OCI-LY7 (cell line): ENCODE data around the gene SAMD10. TPM values are rescaled to one million over a fixed set of nuclear protein-coding genes. Genes with fewer than 3 reads are reported as not detected.
A peak's percentile ranks its signal among the peaks of the same experiment; 100 is the strongest.

Experiments used
- BruUV-seq: library from RNA; stranded (reverse); fragments of 400-500 nt; replicated peaks from 2 replicates; lab custom pipeline; 2021; lab: Mats Ljungman, UMichigan
- CTCF ChIA-PET: fragments of 300-600 bp; sonication (Branson Sonifier 250); formaldehyde crosslinking; loops from one replicate; lab custom pipeline; 2022; ENCODE audit warnings: antibody characterized with exemption; ENCODE audit not compliant: unreplicated experiment; lab: Charles Lee
- POLR2A ChIA-PET: fragments of 300-600 bp; sonication (Branson Sonifier 250); formaldehyde crosslinking; loops from one replicate; lab custom pipeline; 2022; ENCODE audit warnings: antibody characterized with exemption; lab: Charles Lee
- DNase-seq: peaks from one replicate; pipeline ENCODE4 v3.0.0-alpha.2; 2015; ENCODE audit warnings: low spot score
- H2AFZ ChIP-seq: fragments of 200-600 bp; sonication (generic), shearing (Covaris generic); 2 replicates; pipeline ENCODE4 v1.6.1; 2014; ENCODE audit warnings: mild to moderate bottlenecking, antibody characterized with exemption, low read length, moderate library complexity
- H3K27ac ChIP-seq: fragments of 200-600 bp; sonication (generic); 2 replicates; pipeline ENCODE4 v1.5.1; 2014; ENCODE audit warnings: mixed run types, low read depth, mild to moderate bottlenecking, moderate library complexity, low read length, inconsistent platforms; ENCODE audit not compliant: poor library complexity, severe bottlenecking
- H3K36me3 ChIP-seq: fragments of 200-600 bp; sonication (generic); 2 replicates; pipeline ENCODE4 v1.6.1; 2014; ENCODE audit warnings: mild to moderate bottlenecking, antibody characterized with exemption, low read length, moderate library complexity, mixed read lengths; ENCODE audit not compliant: insufficient read depth
- H3K4me1 ChIP-seq: fragments of 200-600 bp; sonication (generic); 2 replicates; pipeline ENCODE4 v1.5.1; 2014; ENCODE audit warnings: mild to moderate bottlenecking, low read length; ENCODE audit not compliant: insufficient read depth, poor library complexity, severe bottlenecking
- H3K4me2 ChIP-seq: fragments of 200-600 bp; sonication (generic); 2 replicates; pipeline ENCODE4 v1.6.1; 2014; ENCODE audit warnings: mild to moderate bottlenecking, low read length
- H3K4me3 ChIP-seq: fragments of 200-600 bp; sonication (generic); 2 replicates; pipeline ENCODE4 v1.5.1; 2014; ENCODE audit warnings: mild to moderate bottlenecking, low read depth, low read length; ENCODE audit not compliant: poor library complexity, severe bottlenecking
- H3K79me2 ChIP-seq: fragments of 200-600 bp; sonication (generic); 2 replicates; pipeline ENCODE4 v1.6.1; 2016; ENCODE audit warnings: low read depth, mild to moderate bottlenecking, low read length, moderate library complexity, mixed read lengths; ENCODE audit not compliant: insufficient read depth
- H3K9me2 ChIP-seq: fragments of 200-600 bp; sonication (generic); 2 replicates; pipeline ENCODE4 v1.6.1; 2016; ENCODE audit warnings: mild to moderate bottlenecking, low read length, mixed read lengths; ENCODE audit not compliant: insufficient read depth
- H3K9me3 ChIP-seq: fragments of 200-600 bp; sonication (generic); 2 replicates; pipeline ENCODE4 v1.6.1; 2014; ENCODE audit warnings: mild to moderate bottlenecking, mixed run types, low read length, mixed read lengths
- H4K20me1 ChIP-seq: fragments of 200-600 bp; sonication (generic); 2 replicates; pipeline ENCODE4 v1.6.1; 2014; ENCODE audit warnings: mild to moderate bottlenecking, antibody characterized with exemption, low read length, moderate library complexity, mixed read lengths; ENCODE audit not compliant: insufficient read depth
- EZH2phosphoT487 ChIP-seq: fragments of 200-600 bp; sonication (generic); IDR thresholded peaks from 2 replicates; pipeline ENCODE4 v1.6.1; 2018; ENCODE audit warnings: low read depth, borderline replicate concordance, mild to moderate bottlenecking, mixed run types, antibody characterized with exemption, low read length, moderate library complexity, mixed read lengths
- intact Hi-C: fragments of 100-400 bp; cut with micrococcal nuclease; formaldehyde crosslinking; loops from one replicate; pipeline ENCODE4 v1.10.0; 2022; ENCODE audit not compliant: unreplicated experiment
- total RNA-seq, 2 experiments: library from RNA; depleted of rRNA in 1 of 2; stranded (reverse); fragments of >200 nt in 1 of 2; shearing (Covaris generic) in 1 of 2; gene quantifications; 2 replicates each; pipeline ENCODE4 v1.2.3, GENCODE V29; 2014 to 2022
- TF ChIP-seq, protein P1 (sequence below): fragments of 200-600 bp; sonication (generic); conservative IDR thresholded peaks from 2 replicates; pipeline ENCODE4 v1.5.1; 2014; ENCODE audit warnings: mild to moderate bottlenecking, antibody characterized with exemption, low read length, moderate library complexity, mixed read lengths

SAMD10 gene
- total RNA-seq, 2 experiments from 2014 or later = 11.9 to 12.0 TPM

GRCh38 chr20:63935447-63935846, 44.0 kb downstream of the SAMD10 start:
- TF ChIP-seq, protein P1, sequence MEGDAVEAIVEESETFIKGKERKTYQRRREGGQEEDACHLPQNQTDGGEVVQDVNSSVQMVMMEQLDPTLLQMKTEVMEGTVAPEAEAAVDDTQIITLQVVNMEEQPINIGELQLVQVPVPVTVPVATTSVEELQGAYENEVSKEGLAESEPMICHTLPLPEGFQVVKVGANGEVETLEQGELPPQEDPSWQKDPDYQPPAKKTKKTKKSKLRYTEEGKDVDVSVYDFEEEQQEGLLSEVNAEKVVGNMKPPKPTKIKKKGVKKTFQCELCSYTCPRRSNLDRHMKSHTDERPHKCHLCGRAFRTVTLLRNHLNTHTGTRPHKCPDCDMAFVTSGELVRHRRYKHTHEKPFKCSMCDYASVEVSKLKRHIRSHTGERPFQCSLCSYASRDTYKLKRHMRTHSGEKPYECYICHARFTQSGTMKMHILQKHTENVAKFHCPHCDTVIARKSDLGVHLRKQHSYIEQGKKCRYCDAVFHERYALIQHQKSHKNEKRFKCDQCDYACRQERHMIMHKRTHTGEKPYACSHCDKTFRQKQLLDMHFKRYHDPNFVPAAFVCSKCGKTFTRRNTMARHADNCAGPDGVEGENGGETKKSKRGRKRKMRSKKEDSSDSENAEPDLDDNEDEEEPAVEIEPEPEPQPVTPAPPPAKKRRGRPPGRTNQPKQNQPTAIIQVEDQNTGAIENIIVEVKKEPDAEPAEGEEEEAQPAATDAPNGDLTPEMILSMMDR = no peak
- TF ChIP-seq EZH2phosphoT487 = no peak
- intact Hi-C loops = no loop called here
- H3K4me2 ChIP-seq = no peak overlapping the region
- no TSS peak for BruUV-seq
- CTCF ChIA-PET = no interaction called here
- H3K4me1 ChIP-seq = no peaks in the 10 kb centered on the region
- no peaks in the 10 kb centered on the region for H3K79me2 ChIP-seq
- peaks cover 75% of the 10 kb centered on the region for H3K36me3 ChIP-seq
- H3K4me3 ChIP-seq = no peak overlapping the region
- POLR2A ChIA-PET = interaction anchor here (1.3 kb wide), 1 partner anchor 24 kb away, joined by 3 read pairs; no protein-coding TSS in a partner anchor
- H3K9me2 ChIP-seq = no peaks in the 10 kb centered on the region
- no peaks in the 10 kb centered on the region for H3K9me3 ChIP-seq
- no peak overlapping the region for H2AFZ ChIP-seq
- no peak overlapping the region for H3K27ac ChIP-seq
- no peaks in the 10 kb centered on the region for H4K20me1 ChIP-seq
- DNase-seq = no peak

DNA sequence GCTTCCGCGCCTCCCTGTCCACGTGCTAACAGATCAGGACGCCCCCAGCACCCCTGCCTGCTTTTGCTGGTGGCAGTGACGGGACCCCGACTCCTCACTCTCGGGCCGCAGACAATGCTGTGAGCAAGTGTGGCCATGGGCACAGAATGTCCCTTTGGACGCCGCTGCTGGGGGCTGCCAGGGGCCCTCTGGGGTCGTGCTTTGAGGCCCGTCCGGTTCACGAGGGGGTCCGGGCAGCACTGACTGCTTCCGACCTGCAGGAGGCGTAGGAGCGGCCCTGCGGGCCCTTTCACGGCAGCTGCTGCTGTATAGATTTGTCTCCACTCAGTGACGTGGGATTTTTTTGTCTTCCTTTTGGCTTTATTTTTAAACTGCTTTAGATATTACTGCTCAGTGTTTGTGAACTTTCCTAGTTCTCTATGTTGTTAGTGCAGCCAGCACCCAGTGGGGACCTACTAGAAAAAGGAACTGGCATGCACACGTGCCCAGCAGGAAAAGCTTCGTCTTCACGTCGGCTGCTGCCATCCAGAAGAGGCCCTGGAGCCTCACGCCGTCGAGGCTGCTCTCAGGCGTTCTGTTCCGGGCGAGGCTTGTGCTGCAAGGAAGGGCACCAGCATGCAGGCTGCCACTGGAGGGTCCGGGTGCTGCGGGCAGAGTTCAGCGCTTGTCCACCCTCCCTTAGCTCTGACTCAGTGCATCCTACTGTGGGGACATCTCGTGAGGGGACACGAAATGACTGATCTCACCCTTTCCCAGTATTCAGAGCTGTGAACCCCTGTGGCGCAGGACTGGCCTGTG, 45.0 kb downstream of the SAMD10 start:
- ChIA-PET POLR2A (no interaction called here), CTCF (no interaction called here)
- BruUV-seq = no TSS peak
- intact Hi-C loops = no loop called here
- no peaks in the 10 kb centered on the region for H3K9me2 ChIP-seq
- H3K36me3 ChIP-seq = peaks cover 76% of the 10 kb centered on the region
- no peak for DNase-seq
- no peak overlapping the region for H3K27ac ChIP-seq
- H3K4me1 ChIP-seq = no peaks in the 10 kb centered on the region
- no peak overlapping the region for H3K4me3 ChIP-seq
- no peaks in the 10 kb centered on the region for H3K79me2 ChIP-seq
- H4K20me1 ChIP-seq = no peaks in the 10 kb centered on the region
- no peaks in the 10 kb centered on the region for H3K9me3 ChIP-seq
- H3K4me2 ChIP-seq = no peak overlapping the region
- TF ChIP-seq, protein P1 = peak; percentile 59; the same call in 1 of the 2 replicates
- TF ChIP-seq EZH2phosphoT487 = no peak
- no peak overlapping the region for H2AFZ ChIP-seq

DNA sequence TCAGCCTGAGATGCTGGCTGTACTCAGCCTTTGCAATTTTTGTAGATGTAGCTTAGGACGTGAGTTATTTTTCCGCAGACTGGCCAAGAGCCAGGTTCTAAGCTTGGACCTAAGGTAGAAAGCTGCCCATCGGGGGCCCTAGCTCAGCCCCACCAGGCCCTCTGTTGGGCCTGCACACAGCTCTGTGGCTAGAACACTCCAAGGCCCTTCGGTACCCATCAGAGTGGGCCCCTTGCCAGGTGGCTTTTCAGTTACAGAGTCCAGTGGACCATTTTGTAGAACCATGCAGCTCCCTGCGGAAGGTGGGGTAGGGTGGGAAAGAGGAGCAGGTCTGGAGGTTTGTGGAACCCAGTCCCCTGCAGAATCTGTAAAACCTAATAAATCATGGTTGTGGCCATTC, 45.8 kb downstream of the SAMD10 start:
- Histone ChIP-seq H3K4me1 (no peaks in the 10 kb centered on the region), H2AFZ (no peak overlapping the region), H3K9me2 (no peaks in the 10 kb centered on the region), H3K4me2 (no peak overlapping the region), H3K79me2 (no peaks in the 10 kb centered on the region), H3K9me3 (no peaks in the 10 kb centered on the region), H3K4me3 (no peak overlapping the region), H3K36me3 (peaks cover 78% of the 10 kb centered on the region), H3K27ac (no peak overlapping the region), H4K20me1 (no peaks in the 10 kb centered on the region)
- no peak for DNase-seq
- intact Hi-C loops = no loop called here
- CTCF ChIA-PET = no interaction called here
- POLR2A ChIA-PET = no interaction called here
- BruUV-seq = TSS peak; percentile 48
- TF ChIP-seq, protein P1 = no peak
- TF ChIP-seq EZH2phosphoT487 = no peak
